Measurements from ENCODE around the gene UFM1.

GRCh38 chr13:38366954-38367645, 17.4 kb downstream of the UFM1 start:
- TF ChIP-seq, protein P1, sequence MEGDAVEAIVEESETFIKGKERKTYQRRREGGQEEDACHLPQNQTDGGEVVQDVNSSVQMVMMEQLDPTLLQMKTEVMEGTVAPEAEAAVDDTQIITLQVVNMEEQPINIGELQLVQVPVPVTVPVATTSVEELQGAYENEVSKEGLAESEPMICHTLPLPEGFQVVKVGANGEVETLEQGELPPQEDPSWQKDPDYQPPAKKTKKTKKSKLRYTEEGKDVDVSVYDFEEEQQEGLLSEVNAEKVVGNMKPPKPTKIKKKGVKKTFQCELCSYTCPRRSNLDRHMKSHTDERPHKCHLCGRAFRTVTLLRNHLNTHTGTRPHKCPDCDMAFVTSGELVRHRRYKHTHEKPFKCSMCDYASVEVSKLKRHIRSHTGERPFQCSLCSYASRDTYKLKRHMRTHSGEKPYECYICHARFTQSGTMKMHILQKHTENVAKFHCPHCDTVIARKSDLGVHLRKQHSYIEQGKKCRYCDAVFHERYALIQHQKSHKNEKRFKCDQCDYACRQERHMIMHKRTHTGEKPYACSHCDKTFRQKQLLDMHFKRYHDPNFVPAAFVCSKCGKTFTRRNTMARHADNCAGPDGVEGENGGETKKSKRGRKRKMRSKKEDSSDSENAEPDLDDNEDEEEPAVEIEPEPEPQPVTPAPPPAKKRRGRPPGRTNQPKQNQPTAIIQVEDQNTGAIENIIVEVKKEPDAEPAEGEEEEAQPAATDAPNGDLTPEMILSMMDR (IDR thresholded peaks at IDR 0.05) = no peak
- TF ChIP-seq POLR2AphosphoS5 (IDR thresholded peaks at IDR 0.05) (no peak), EP300 (IDR thresholded peaks at IDR 0.05) (no peak)
